ENCODE results near the gene SF3B1.
"Not testable (repeated sequence)": the region's sequence is repeated elsewhere in the genome, so short reads cannot be mapped to it uniquely, and the experiment has no call there.

The SF3B1 gene

GRCh38 chr2:197453914-197454398 is 19.1 kb upstream of the SF3B1 start:
- H3K9ac ChIP-seq (ENCODE audit: low read depth, low read length): peak overlapping the region; percentile 87
- peaks cover 10% of the 10 kb centered on the region for H3K4me1 ChIP-seq (ENCODE audit: control insufficient read depth, insufficient read depth, low read length)
- H3K27ac ChIP-seq (ENCODE audit: low read depth, low read length): peak overlapping the region; percentile 97
- peak overlapping the region; percentile 79 for H3K4me3 ChIP-seq (ENCODE audit: low read depth, low read length)
- no peaks in the 10 kb centered on the region for H3K9me3 ChIP-seq (ENCODE audit: control insufficient read depth, insufficient read depth, low read length)
- no peaks in the 10 kb centered on the region for H3K36me3 ChIP-seq (ENCODE audit: control insufficient read depth, insufficient read depth, low read length)
- H3K27me3 ChIP-seq (ENCODE audit: control insufficient read depth, insufficient read depth, low read length): no peaks in the 10 kb centered on the region

- H3K27ac ChIP-seq (ENCODE audit: low read depth, low read length): peak within 1 kb of the TSS; percentile 97
- H3K4me3 ChIP-seq (ENCODE audit: low read depth, low read length): peak within 1 kb of the TSS; percentile 79
- no peaks in the 10 kb centered on the region for H3K27me3 ChIP-seq (ENCODE audit: control insufficient read depth, insufficient read depth, low read length)
- no peaks in the 10 kb centered on the region for H3K36me3 ChIP-seq (ENCODE audit: control insufficient read depth, insufficient read depth, low read length)
- peaks cover 10% of the 10 kb centered on the region for H3K4me1 ChIP-seq (ENCODE audit: control insufficient read depth, insufficient read depth, low read length)
- no peaks in the 10 kb centered on the region for H3K9me3 ChIP-seq (ENCODE audit: control insufficient read depth, insufficient read depth, low read length)
- peak within 1 kb of the TSS; percentile 87 for H3K9ac ChIP-seq (ENCODE audit: low read depth, low read length)
Measured at GRCh38 chr2:197453123-197453913, 18.5 kb upstream of the SF3B1 start, which contains the start of gene COQ10B. COQ10B (plus strand) TSS chr2:197453552; CDS start chr2:197453561, 9 bp downstream.

GRCh38 chr2:197452754-197453122 is 17.9 kb upstream of the SF3B1 start:
- H3K4me1 ChIP-seq (ENCODE audit: control insufficient read depth, insufficient read depth, low read length): peaks cover 10% of the 10 kb centered on the region
- peak overlapping the region; percentile 71 for H3K27ac ChIP-seq (ENCODE audit: low read depth, low read length)
- no peaks in the 10 kb centered on the region for H3K9me3 ChIP-seq (ENCODE audit: control insufficient read depth, insufficient read depth, low read length)
- H3K36me3 ChIP-seq (ENCODE audit: control insufficient read depth, insufficient read depth, low read length): no peaks in the 10 kb centered on the region
- no peaks in the 10 kb centered on the region for H3K27me3 ChIP-seq (ENCODE audit: control insufficient read depth, insufficient read depth, low read length)
- H3K4me3 ChIP-seq (ENCODE audit: low read depth, low read length): peak overlapping the region; percentile 75
- 0 out of 2 replicates have a peak overlapping the region, but pooled peaks have one; percentile 12 for H3K9ac ChIP-seq (ENCODE audit: low read depth, low read length)

GRCh38 chr2:197450935-197451358 is 16.1 kb upstream of the SF3B1 start:
- not testable (repeated sequence) for H3K27me3 ChIP-seq (ENCODE audit: control insufficient read depth, insufficient read depth, low read length); H3K36me3 ChIP-seq (ENCODE audit: control insufficient read depth, insufficient read depth, low read length); H3K4me3 ChIP-seq (ENCODE audit: low read depth, low read length); H3K9me3 ChIP-seq (ENCODE audit: control insufficient read depth, insufficient read depth, low read length); H3K27ac ChIP-seq (ENCODE audit: low read depth, low read length); H3K9ac ChIP-seq (ENCODE audit: low read depth, low read length)
- peaks cover 10% of the 10 kb centered on the region for H3K4me1 ChIP-seq (ENCODE audit: control insufficient read depth, insufficient read depth, low read length)

GRCh38 chr2:197450465-197450864 is 15.6 kb upstream of the SF3B1 start:
- Histone ChIP-seq H3K9ac (ENCODE audit: low read depth, low read length) (no peak overlapping the region), H3K27me3 (ENCODE audit: control insufficient read depth, insufficient read depth, low read length) (no peaks in the 10 kb centered on the region), H3K4me3 (ENCODE audit: low read depth, low read length) (no peak overlapping the region), H3K9me3 (ENCODE audit: control insufficient read depth, insufficient read depth, low read length) (no peaks in the 10 kb centered on the region), H3K27ac (ENCODE audit: low read depth, low read length) (no peak overlapping the region), H3K4me1 (ENCODE audit: control insufficient read depth, insufficient read depth, low read length) (peaks cover 10% of the 10 kb centered on the region), H3K36me3 (ENCODE audit: control insufficient read depth, insufficient read depth, low read length) (no peaks in the 10 kb centered on the region)

GRCh38 chr2:197446844-197447243 is 12.0 kb upstream of the SF3B1 start:
- Histone ChIP-seq H3K9me3 (ENCODE audit: control insufficient read depth, insufficient read depth, low read length) (no peaks in the 10 kb centered on the region), H3K27ac (ENCODE audit: low read depth, low read length) (no peak overlapping the region), H3K4me3 (ENCODE audit: low read depth, low read length) (no peak overlapping the region), H3K4me1 (ENCODE audit: control insufficient read depth, insufficient read depth, low read length) (no peaks in the 10 kb centered on the region), H3K9ac (ENCODE audit: low read depth, low read length) (no peak overlapping the region), H3K27me3 (ENCODE audit: control insufficient read depth, insufficient read depth, low read length) (no peaks in the 10 kb centered on the region), H3K36me3 (ENCODE audit: control insufficient read depth, insufficient read depth, low read length) (no peaks in the 10 kb centered on the region)

GRCh38 chr2:197445746-197446145 is 10.9 kb upstream of the SF3B1 start:
- Histone ChIP-seq H3K27me3 (ENCODE audit: control insufficient read depth, insufficient read depth, low read length) (no peaks in the 10 kb centered on the region), H3K27ac (ENCODE audit: low read depth, low read length) (no peak overlapping the region), H3K9me3 (ENCODE audit: control insufficient read depth, insufficient read depth, low read length) (no peaks in the 10 kb centered on the region), H3K4me1 (ENCODE audit: control insufficient read depth, insufficient read depth, low read length) (no peaks in the 10 kb centered on the region), H3K4me3 (ENCODE audit: low read depth, low read length) (no peak overlapping the region), H3K9ac (ENCODE audit: low read depth, low read length) (no peak overlapping the region), H3K36me3 (ENCODE audit: control insufficient read depth, insufficient read depth, low read length) (no peaks in the 10 kb centered on the region)

- no peak overlapping the region for H3K9ac ChIP-seq (ENCODE audit: low read depth, low read length)
- no peaks in the 10 kb centered on the region for H3K36me3 ChIP-seq (ENCODE audit: control insufficient read depth, insufficient read depth, low read length)
- H3K4me3 ChIP-seq (ENCODE audit: low read depth, low read length): no peak overlapping the region
- no peaks in the 10 kb centered on the region for H3K4me1 ChIP-seq (ENCODE audit: control insufficient read depth, insufficient read depth, low read length)
- H3K27ac ChIP-seq (ENCODE audit: low read depth, low read length): no peak overlapping the region
- no peaks in the 10 kb centered on the region for H3K9me3 ChIP-seq (ENCODE audit: control insufficient read depth, insufficient read depth, low read length)
- no peaks in the 10 kb centered on the region for H3K27me3 ChIP-seq (ENCODE audit: control insufficient read depth, insufficient read depth, low read length)
Measured at GRCh38 chr2:197442857-197443256, 8.0 kb upstream of the SF3B1 start.

- no peaks in the 10 kb centered on the region for H3K36me3 ChIP-seq (ENCODE audit: control insufficient read depth, insufficient read depth, low read length)
- no peak overlapping the region for H3K27ac ChIP-seq (ENCODE audit: low read depth, low read length)
- H3K27me3 ChIP-seq (ENCODE audit: control insufficient read depth, insufficient read depth, low read length): no peaks in the 10 kb centered on the region
- no peak overlapping the region for H3K9ac ChIP-seq (ENCODE audit: low read depth, low read length)
- no peak overlapping the region for H3K4me3 ChIP-seq (ENCODE audit: low read depth, low read length)
- H3K9me3 ChIP-seq (ENCODE audit: control insufficient read depth, insufficient read depth, low read length): no peaks in the 10 kb centered on the region
- peaks cover 7% of the 10 kb centered on the region for H3K4me1 ChIP-seq (ENCODE audit: control insufficient read depth, insufficient read depth, low read length)
Measured at GRCh38 chr2:197437380-197437779, 2.6 kb upstream of the SF3B1 start.

GRCh38 chr2:197435598-197436420 is 981 bp upstream of the SF3B1 start:
- Histone ChIP-seq H3K9me3 (ENCODE audit: control insufficient read depth, insufficient read depth, low read length) (no peaks in the 10 kb centered on the region), H3K4me1 (ENCODE audit: control insufficient read depth, insufficient read depth, low read length) (peaks cover 14% of the 10 kb centered on the region), H3K36me3 (ENCODE audit: control insufficient read depth, insufficient read depth, low read length) (no peaks in the 10 kb centered on the region), H3K4me3 (ENCODE audit: low read depth, low read length) (peak overlapping the region; percentile 99), H3K9ac (ENCODE audit: low read depth, low read length) (peak overlapping the region; percentile 100), H3K27ac (ENCODE audit: low read depth, low read length) (peak overlapping the region; percentile 96), H3K27me3 (ENCODE audit: control insufficient read depth, insufficient read depth, low read length) (no peaks in the 10 kb centered on the region)

All from HUES48 (cell line).